ENCODE measurements around the gene NDC80. TPM values are rescaled to one million over a fixed set of nuclear protein-coding genes. Genes with fewer than 3 reads are reported as not detected.

The NDC80 gene
- total RNA-seq, 1 donor from 2014 or later = 7.7 TPM

DNA sequence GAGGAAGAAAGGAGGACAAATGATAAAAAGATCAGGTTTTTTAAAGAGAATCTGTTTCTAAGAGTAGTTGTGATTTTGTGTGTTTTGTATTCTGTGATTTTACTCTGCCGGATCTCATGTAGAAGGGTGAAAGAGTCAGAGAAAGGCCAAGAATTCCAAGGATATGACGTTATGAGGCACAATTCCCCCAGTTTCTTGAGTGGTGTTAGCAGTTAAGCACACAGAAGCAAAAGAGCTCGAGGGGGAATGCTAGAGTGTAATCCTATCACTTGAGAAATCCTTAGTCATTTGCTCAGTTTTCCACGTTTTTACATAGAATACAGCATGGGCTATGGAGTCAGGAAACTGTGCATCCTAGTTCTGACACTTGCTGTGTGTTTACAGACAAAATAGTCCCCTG, 34.9 kb upstream of the NDC80 start:
- Mint-ChIP-seq H3K36me3 (ENCODE audit: unreplicated experiment) (peaks cover 6% of the 10 kb centered on the region), H3K27me3 (ENCODE audit: unreplicated experiment) (no peaks in the 10 kb centered on the region), H3K27ac (ENCODE audit: unreplicated experiment) (no peak overlapping the region), H3K4me3 (ENCODE audit: unreplicated experiment) (no peak overlapping the region), H3K4me1 (ENCODE audit: low read depth, unreplicated experiment) (peaks cover 3% of the 10 kb centered on the region), H3K9me3 (ENCODE audit: unreplicated experiment) (no peaks in the 10 kb centered on the region)
- no peak for DNase-seq
- TF ChIP-seq, protein P1, sequence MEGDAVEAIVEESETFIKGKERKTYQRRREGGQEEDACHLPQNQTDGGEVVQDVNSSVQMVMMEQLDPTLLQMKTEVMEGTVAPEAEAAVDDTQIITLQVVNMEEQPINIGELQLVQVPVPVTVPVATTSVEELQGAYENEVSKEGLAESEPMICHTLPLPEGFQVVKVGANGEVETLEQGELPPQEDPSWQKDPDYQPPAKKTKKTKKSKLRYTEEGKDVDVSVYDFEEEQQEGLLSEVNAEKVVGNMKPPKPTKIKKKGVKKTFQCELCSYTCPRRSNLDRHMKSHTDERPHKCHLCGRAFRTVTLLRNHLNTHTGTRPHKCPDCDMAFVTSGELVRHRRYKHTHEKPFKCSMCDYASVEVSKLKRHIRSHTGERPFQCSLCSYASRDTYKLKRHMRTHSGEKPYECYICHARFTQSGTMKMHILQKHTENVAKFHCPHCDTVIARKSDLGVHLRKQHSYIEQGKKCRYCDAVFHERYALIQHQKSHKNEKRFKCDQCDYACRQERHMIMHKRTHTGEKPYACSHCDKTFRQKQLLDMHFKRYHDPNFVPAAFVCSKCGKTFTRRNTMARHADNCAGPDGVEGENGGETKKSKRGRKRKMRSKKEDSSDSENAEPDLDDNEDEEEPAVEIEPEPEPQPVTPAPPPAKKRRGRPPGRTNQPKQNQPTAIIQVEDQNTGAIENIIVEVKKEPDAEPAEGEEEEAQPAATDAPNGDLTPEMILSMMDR (IDR thresholded peaks at IDR 0.05; ENCODE audit: partially characterized antibody, unreplicated experiment) = no peak

DNA sequence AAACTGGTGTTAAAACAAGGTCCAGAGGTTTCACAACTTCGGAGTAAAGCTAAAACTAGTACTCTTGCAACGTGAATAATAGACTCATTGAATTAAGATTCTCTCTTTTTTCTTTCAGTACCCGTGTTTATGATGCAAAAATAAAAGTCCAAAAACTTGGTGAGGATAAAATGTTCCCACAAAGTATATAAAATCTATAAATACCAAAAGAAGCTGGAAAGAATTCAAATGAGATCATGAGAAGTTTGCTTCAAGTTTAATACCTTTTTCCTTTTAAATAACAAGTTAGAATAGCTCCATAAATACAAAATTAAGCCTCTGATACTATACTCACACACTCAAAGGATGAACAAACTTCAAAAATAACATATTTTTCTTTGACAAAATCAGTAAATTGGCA, 34.1 kb upstream of the NDC80 start:
- TF ChIP-seq, protein P1 (IDR thresholded peaks at IDR 0.05; ENCODE audit: partially characterized antibody, unreplicated experiment) = no peak
- no peaks in the 10 kb centered on the region for H3K9me3 Mint-ChIP-seq (ENCODE audit: unreplicated experiment)
- peaks cover 3% of the 10 kb centered on the region for H3K4me1 Mint-ChIP-seq (ENCODE audit: low read depth, unreplicated experiment)
- no peaks in the 10 kb centered on the region for H3K27me3 Mint-ChIP-seq (ENCODE audit: unreplicated experiment)
- peaks cover 6% of the 10 kb centered on the region for H3K36me3 Mint-ChIP-seq (ENCODE audit: unreplicated experiment)
- no peak overlapping the region for H3K27ac Mint-ChIP-seq (ENCODE audit: unreplicated experiment)
- DNase-seq = no peak
- H3K4me3 Mint-ChIP-seq (ENCODE audit: unreplicated experiment) = no peak overlapping the region

GRCh38 chr18:2538236-2538635, 33.1 kb upstream of the NDC80 start:
- no peak for DNase-seq
- Mint-ChIP-seq H3K27me3 (ENCODE audit: unreplicated experiment) (no peaks in the 10 kb centered on the region), H3K9me3 (ENCODE audit: unreplicated experiment) (no peaks in the 10 kb centered on the region), H3K4me3 (ENCODE audit: unreplicated experiment) (no peak overlapping the region), H3K27ac (ENCODE audit: unreplicated experiment) (no peak overlapping the region), H3K36me3 (ENCODE audit: unreplicated experiment) (no peaks in the 10 kb centered on the region), H3K4me1 (ENCODE audit: low read depth, unreplicated experiment) (peaks cover 3% of the 10 kb centered on the region)
- TF ChIP-seq, protein P1 (IDR thresholded peaks at IDR 0.05; ENCODE audit: partially characterized antibody, unreplicated experiment) = no peak

GRCh38 chr18:2538844-2539243, 32.5 kb upstream of the NDC80 start:
- no peaks in the 10 kb centered on the region for H3K27me3 Mint-ChIP-seq (ENCODE audit: unreplicated experiment)
- no peaks in the 10 kb centered on the region for H3K36me3 Mint-ChIP-seq (ENCODE audit: unreplicated experiment)
- TF ChIP-seq, protein P1 (IDR thresholded peaks at IDR 0.05; ENCODE audit: partially characterized antibody, unreplicated experiment) = no peak
- no peak overlapping the region for H3K4me3 Mint-ChIP-seq (ENCODE audit: unreplicated experiment)
- no peaks in the 10 kb centered on the region for H3K9me3 Mint-ChIP-seq (ENCODE audit: unreplicated experiment)
- no peak overlapping the region for H3K27ac Mint-ChIP-seq (ENCODE audit: unreplicated experiment)
- peaks cover 3% of the 10 kb centered on the region for H3K4me1 Mint-ChIP-seq (ENCODE audit: low read depth, unreplicated experiment)
- DNase-seq = no peak

DNA sequence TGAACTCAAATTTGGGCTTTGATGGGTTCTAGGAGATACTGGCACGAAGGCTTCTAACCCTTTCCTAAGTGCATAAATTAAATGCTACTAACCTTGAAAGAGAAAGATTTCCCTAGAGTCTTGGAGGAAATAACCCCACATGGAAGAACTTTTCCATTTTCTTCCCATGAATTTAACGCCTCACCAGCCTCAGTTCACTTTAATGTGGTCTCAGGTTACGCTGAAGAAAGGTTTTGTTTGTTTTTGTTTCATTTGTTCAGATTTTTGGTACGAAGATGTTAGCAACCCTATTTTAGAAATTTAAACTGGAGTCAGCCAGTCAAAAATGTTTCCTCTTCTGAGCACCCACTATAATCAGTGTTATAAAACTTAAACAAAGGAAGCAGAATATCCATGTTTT, 30.8 kb upstream of the NDC80 start:
- Mint-ChIP-seq H3K4me1 (ENCODE audit: low read depth, unreplicated experiment) (peaks cover 3% of the 10 kb centered on the region), H3K9me3 (ENCODE audit: unreplicated experiment) (no peaks in the 10 kb centered on the region), H3K36me3 (ENCODE audit: unreplicated experiment) (no peaks in the 10 kb centered on the region), H3K27ac (ENCODE audit: unreplicated experiment) (no peak overlapping the region), H3K27me3 (ENCODE audit: unreplicated experiment) (no peaks in the 10 kb centered on the region), H3K4me3 (ENCODE audit: unreplicated experiment) (no peak overlapping the region)
- TF ChIP-seq, protein P1 (IDR thresholded peaks at IDR 0.05; ENCODE audit: partially characterized antibody, unreplicated experiment) = no peak
- no peak for DNase-seq
